Fibroblast of the aortic adventitia (primary cell): ENCODE results near the gene LUC7L. TPM values are rescaled to one million over a fixed set of nuclear protein-coding genes. Genes with fewer than 3 reads are reported as not detected.

Experiments
- DNase-seq: peaks from one replicate; pipeline ENCODE4 v3.0.0-alpha.2; 2010; ENCODE audit warnings: low read depth
- H3K4me3 ChIP-seq: 2 replicates; pipeline ENCODE4 v1.5.1; 2011; ENCODE audit warnings: low read depth, mild to moderate bottlenecking, control low read depth, low read length, moderate library complexity
- CTCF ChIP-seq: IDR thresholded peaks from 2 replicates; pipeline ENCODE4 v1.5.1; 2011; ENCODE audit warnings: mild to moderate bottlenecking, low read length, control low read depth, inconsistent platforms; ENCODE audit not compliant: insufficient read depth
- total RNA-seq: library from RNA; depleted of rRNA; stranded (reverse); fragments of >200 nt; gene quantifications from 2 replicates; pipeline ENCODE4 v1.2.3, GENCODE V29; 2012; ENCODE audit warnings: low replicate concordance

The LUC7L gene
- total RNA-seq, 1 donor = 37.0 TPM

- no peak overlapping the region for H3K4me3 ChIP-seq
- TF ChIP-seq CTCF = no peak
- DNase-seq = no peak
Measured at GRCh38 chr16:254461-254860, 25.2 kb upstream of the LUC7L start.

- no peak overlapping the region for H3K4me3 ChIP-seq
- DNase-seq = no peak
- no peak for TF ChIP-seq CTCF
Measured at GRCh38 chr16:253833-254232, 24.6 kb upstream of the LUC7L start.

GRCh38 chr16:252366-253337 is 23.4 kb upstream of the LUC7L start:
- DNase-seq = peak; percentile 57
- TF ChIP-seq CTCF = no peak
- no peak overlapping the region for H3K4me3 ChIP-seq

GRCh38 chr16:249431-249830 is 20.2 kb upstream of the LUC7L start:
- H3K4me3 ChIP-seq = no peak overlapping the region
- no peak for TF ChIP-seq CTCF
- no peak for DNase-seq

GRCh38 chr16:247027-247426 is 17.8 kb upstream of the LUC7L start:
- no peak for DNase-seq
- TF ChIP-seq CTCF = no peak
- H3K4me3 ChIP-seq = no peak overlapping the region

GRCh38 chr16:245105-245504 is 15.9 kb upstream of the LUC7L start:
- H3K4me3 ChIP-seq = no peak overlapping the region
- DNase-seq = no peak
- no peak for TF ChIP-seq CTCF
